ACC112 (cell line): ENCODE results near the gene TMPRSS6.
A peak's percentile ranks its signal among the peaks of the same experiment; 100 is the strongest.

Experiments used
- H2AFZ ChIP-seq: fragments of 200-600 bp; sonication (generic); one replicate; pipeline ENCODE4 v1.6.0; 2017; ENCODE audit warnings: antibody characterized with exemption, low read length; ENCODE audit not compliant: unreplicated experiment
- H3K27ac ChIP-seq: fragments of 200-600 bp; sonication (generic); 2 replicates; pipeline ENCODE4 v1.5.1; 2014; ENCODE audit warnings: low read depth, mild to moderate bottlenecking, antibody characterized with exemption, low read length, moderate library complexity
- H3K27me3 ChIP-seq: fragments of 200-600 bp; sonication (generic); 2 replicates; pipeline ENCODE4 v1.6.1; 2014; ENCODE audit warnings: mild to moderate bottlenecking, antibody characterized with exemption, low read length, moderate library complexity, mixed read lengths; ENCODE audit not compliant: insufficient read depth
- H3K36me3 ChIP-seq: fragments of 200-600 bp; sonication (generic); 2 replicates; pipeline ENCODE4 v1.6.1; 2016; ENCODE audit warnings: mild to moderate bottlenecking, antibody characterized with exemption, low read length, moderate library complexity, mixed read lengths; ENCODE audit not compliant: insufficient read depth
- H3K4me1 ChIP-seq: fragments of 200-600 bp; sonication (generic); one replicate; pipeline ENCODE4 v1.6.1; 2016; ENCODE audit warnings: low read length, mixed read lengths; ENCODE audit not compliant: insufficient read depth, unreplicated experiment, control insufficient read depth
- H3K4me3 ChIP-seq: fragments of 200-600 bp; sonication (generic); 2 replicates; pipeline ENCODE4 v1.5.1; 2014; ENCODE audit warnings: mild to moderate bottlenecking, low read depth, low read length
- H3K79me2 ChIP-seq: fragments of 200-600 bp; sonication (generic); one replicate; pipeline ENCODE4 v1.6.0; 2016; ENCODE audit warnings: low read length; ENCODE audit not compliant: control insufficient read depth, unreplicated experiment, insufficient read depth

TMPRSS6 gene

GRCh38 chr22:37025500-37026070 is 83.9 kb downstream of the TMPRSS6 start:
- H3K27ac ChIP-seq: no peak overlapping the region
- H3K4me1 ChIP-seq: no peaks in the 10 kb centered on the region
- H3K27me3 ChIP-seq: no peaks in the 10 kb centered on the region
- H3K79me2 ChIP-seq: no peaks in the 10 kb centered on the region
- H3K4me3 ChIP-seq: no peak overlapping the region
- H3K36me3 ChIP-seq: no peaks in the 10 kb centered on the region
- no peak overlapping the region for H2AFZ ChIP-seq

- H3K79me2 ChIP-seq: peaks cover 3% of the 10 kb centered on the region
- no peaks in the 10 kb centered on the region for H3K27me3 ChIP-seq
- H2AFZ ChIP-seq: no peak overlapping the region
- H3K27ac ChIP-seq: no peak overlapping the region
- no peaks in the 10 kb centered on the region for H3K4me1 ChIP-seq
- no peaks in the 10 kb centered on the region for H3K36me3 ChIP-seq
- no peak overlapping the region for H3K4me3 ChIP-seq
Observed at GRCh38 chr22:37024339-37025157, 85.0 kb downstream of the TMPRSS6 start.

GRCh38 chr22:37023743-37024338 is 85.7 kb downstream of the TMPRSS6 start:
- Histone ChIP-seq H3K4me3 (no peak overlapping the region), H3K36me3 (no peaks in the 10 kb centered on the region), H2AFZ (no peak overlapping the region), H3K27me3 (no peaks in the 10 kb centered on the region), H3K4me1 (no peaks in the 10 kb centered on the region), H3K79me2 (peaks cover 3% of the 10 kb centered on the region), H3K27ac (no peak overlapping the region)

GRCh38 chr22:37022483-37023337 is 86.8 kb downstream of the TMPRSS6 start:
- Histone ChIP-seq H3K79me2 (peaks cover 6% of the 10 kb centered on the region), H3K36me3 (no peaks in the 10 kb centered on the region), H3K27ac (no peak overlapping the region), H3K4me1 (no peaks in the 10 kb centered on the region), H3K4me3 (no peak overlapping the region), H3K27me3 (no peaks in the 10 kb centered on the region), H2AFZ (no peak overlapping the region)

GRCh38 chr22:37021710-37022482 is 87.6 kb downstream of the TMPRSS6 start:
- Histone ChIP-seq H2AFZ (no peak overlapping the region), H3K36me3 (no peaks in the 10 kb centered on the region), H3K4me1 (no peaks in the 10 kb centered on the region), H3K4me3 (no peak overlapping the region), H3K79me2 (peaks cover 6% of the 10 kb centered on the region), H3K27ac (no peak overlapping the region), H3K27me3 (no peaks in the 10 kb centered on the region)

- Histone ChIP-seq H3K36me3 (no peaks in the 10 kb centered on the region), H3K4me1 (no peaks in the 10 kb centered on the region), H3K79me2 (peaks cover 6% of the 10 kb centered on the region), H3K4me3 (no peak overlapping the region), H3K27me3 (no peaks in the 10 kb centered on the region), H3K27ac (no peak overlapping the region), H2AFZ (no peak overlapping the region)
Observed at GRCh38 chr22:37021041-37021440, 88.5 kb downstream of the TMPRSS6 start.

DNA sequence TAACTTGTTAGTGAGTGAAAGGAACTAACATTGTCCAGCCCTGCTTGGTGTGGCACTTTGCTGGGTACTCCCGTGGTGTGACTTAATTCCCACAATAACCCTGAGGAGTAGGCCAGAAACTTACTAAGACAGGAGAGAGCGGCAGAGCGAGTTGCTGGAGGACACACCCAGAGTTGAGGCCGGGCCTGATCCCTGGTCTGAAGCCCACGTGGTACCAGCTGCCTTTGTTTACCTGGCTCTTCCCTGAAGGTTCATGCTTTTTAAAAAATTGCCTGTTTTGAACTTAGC is 89.4 kb downstream of the TMPRSS6 start:
- Histone ChIP-seq H3K27me3 (no peaks in the 10 kb centered on the region), H3K79me2 (peaks cover 6% of the 10 kb centered on the region), H2AFZ (peak overlapping the region; percentile 68), H3K27ac (no peak overlapping the region), H3K4me1 (no peaks in the 10 kb centered on the region), H3K4me3 (peak overlapping the region; percentile 95), H3K36me3 (no peaks in the 10 kb centered on the region)

DNA sequence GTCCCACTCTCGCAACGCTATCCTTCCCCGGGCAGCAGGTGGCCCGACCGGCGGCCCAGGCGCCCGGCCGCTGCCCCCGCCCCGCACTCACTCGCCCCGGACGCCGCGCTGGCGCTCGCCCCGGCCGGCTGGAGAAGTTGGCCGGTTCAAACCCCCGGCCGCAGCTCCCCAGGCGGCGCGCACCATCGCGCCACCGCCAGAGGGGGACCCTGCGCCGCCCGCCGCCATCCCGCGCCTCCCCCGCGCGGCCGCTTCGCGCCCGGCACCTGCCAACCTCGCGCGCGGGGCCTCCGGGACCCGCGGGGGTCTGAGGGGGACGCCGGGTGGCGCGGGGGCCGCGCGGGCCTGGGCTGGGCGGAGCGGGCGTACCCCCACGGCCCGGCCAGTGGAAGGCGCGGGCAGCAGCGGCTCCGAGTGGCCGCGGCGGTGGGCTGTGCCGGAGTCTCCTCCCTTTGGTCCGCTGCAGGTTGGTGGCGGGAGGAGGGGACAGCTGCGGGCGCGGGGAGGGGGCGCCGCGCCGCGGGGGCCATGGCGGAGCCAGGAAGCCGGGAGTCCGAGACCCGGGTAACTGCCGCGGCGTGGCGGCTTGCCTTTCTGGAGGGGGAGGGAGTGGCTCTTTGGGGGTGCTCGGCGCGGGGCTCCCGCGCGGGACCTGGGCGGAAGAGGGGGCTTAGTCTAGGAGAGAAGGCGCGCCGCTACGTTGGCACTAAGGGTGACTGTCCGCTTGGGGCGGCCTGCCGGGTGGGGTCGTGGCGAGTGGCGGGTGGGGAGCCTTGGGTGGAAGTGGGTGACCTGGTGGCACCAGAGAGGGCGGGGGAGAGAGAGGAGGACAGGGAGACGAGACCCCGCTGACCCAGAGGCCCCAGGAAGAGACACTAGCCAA is 90.0 kb downstream of the TMPRSS6 start, which contains the start of the genes MPST and TST:
TSS of gene MPST (plus strand) at position 434 of the 883 bp plus-strand sequence. CDS start at position 529, 95 bp downstream.
TSS of gene TST (minus strand) at position 139 of the 883 bp plus-strand sequence. CDS start 715 bp downstream, outside the sequence.
- peak within 1 kb of the TSS; percentile 68 for H2AFZ ChIP-seq
- no peaks in the 10 kb centered on the region for H3K4me1 ChIP-seq
- peak within 1 kb of the TSS; percentile 95 for H3K4me3 ChIP-seq
- no peak within 1 kb of the TSS; the same call in 1 of the 2 replicates for H3K27ac ChIP-seq
- no peaks in the 10 kb centered on the region for H3K36me3 ChIP-seq
- H3K27me3 ChIP-seq: no peaks in the 10 kb centered on the region
- peaks cover 6% of the 10 kb centered on the region for H3K79me2 ChIP-seq

GRCh38 chr22:37018815-37019308 is 90.7 kb downstream of the TMPRSS6 start:
- H3K4me1 ChIP-seq: no peaks in the 10 kb centered on the region
- H3K27me3 ChIP-seq: no peaks in the 10 kb centered on the region
- peaks cover 6% of the 10 kb centered on the region for H3K79me2 ChIP-seq
- no peaks in the 10 kb centered on the region for H3K36me3 ChIP-seq
- peak overlapping the region; percentile 68 for H2AFZ ChIP-seq
- H3K4me3 ChIP-seq: peak overlapping the region; percentile 95
- H3K27ac ChIP-seq: no peak overlapping the region; the same call in 1 of the 2 replicates
